ENCODE measurements around the gene LIN54.
"Not testable (repeated sequence)": the region's sequence is repeated elsewhere in the genome, so short reads cannot be mapped to it uniquely, and the experiment has no call there.

- not testable (repeated sequence) for TF ChIP-seq CTCF, POLR2A (IDR thresholded peaks at IDR 0.05)
Observed at GRCh38 chr4:83003044-83003791, 7.4 kb downstream of the LIN54 start.
